ENCODE results near the gene TTLL4.
"Not testable (repeated sequence)": the region's sequence is repeated elsewhere in the genome, so short reads cannot be mapped to it uniquely, and the experiment has no call there.

Gene TTLL4

GRCh38 chr2:218745160-218745558 is 34.5 kb downstream of the TTLL4 start:
- DNase-seq: no peak

DNA sequence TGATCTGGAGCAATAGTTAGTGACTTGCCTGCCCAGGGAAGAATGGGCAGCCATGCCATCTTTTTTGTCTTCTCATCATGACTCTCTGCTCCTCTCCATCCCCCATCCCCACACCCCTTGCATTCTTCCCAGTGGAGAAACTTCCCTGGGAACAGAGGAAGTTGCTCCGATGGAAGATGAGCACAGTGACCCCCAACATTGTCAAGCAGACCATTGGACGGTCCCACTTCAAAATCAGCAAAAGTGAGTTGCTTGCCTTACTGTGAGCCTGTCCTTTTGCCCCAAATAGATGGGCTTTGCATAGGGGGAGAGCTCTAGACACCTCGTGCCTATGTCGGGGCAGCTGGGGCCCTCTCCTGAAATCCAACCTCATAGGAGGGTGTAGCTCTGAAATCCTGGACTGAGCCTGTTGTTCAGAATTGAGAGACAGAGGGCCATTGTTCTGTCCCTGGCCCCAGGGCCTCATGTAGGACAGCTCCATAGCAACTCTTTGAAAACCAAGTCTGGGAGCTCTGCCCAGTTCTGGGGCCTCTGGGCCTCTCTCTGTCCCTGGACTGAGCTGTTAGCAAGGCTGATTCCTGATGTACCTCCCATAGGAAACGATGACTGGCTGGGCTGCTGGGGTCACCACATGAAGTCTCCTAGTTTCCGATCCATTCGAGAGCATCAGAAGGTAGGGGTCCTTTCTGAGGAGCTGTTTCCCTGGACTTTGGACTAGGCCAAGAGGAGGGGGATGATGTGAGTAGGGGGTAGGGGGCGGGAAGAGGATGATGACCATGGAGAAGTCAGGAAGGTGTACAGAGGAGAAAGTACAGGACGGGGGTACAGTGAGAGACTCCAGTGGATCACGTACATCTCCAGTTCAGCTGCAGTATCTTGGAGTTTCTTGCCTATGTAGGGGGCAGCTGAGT is 35.2 kb downstream of the TTLL4 start:
- DNase-seq: no peak

DNA sequence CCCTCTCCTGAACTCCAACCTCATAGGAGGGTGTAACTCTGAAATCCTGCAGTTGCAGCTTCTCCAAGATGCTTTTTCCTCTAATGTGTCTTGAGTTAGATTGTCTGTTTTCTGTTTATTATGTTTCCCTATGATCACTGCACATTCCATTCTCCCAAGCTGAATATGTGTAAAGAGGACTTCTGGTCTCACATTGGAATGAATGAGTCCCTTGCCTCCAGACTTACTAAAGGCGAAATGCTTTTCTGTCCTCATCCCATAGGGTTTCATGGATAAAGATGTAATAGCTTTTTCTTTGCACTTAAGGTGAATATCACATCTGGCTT is 35.8 kb downstream of the TTLL4 start:
- DNase-seq: no peak

GRCh38 chr2:218746960-218747359 is 36.3 kb downstream of the TTLL4 start:
- no peak for DNase-seq

DNA sequence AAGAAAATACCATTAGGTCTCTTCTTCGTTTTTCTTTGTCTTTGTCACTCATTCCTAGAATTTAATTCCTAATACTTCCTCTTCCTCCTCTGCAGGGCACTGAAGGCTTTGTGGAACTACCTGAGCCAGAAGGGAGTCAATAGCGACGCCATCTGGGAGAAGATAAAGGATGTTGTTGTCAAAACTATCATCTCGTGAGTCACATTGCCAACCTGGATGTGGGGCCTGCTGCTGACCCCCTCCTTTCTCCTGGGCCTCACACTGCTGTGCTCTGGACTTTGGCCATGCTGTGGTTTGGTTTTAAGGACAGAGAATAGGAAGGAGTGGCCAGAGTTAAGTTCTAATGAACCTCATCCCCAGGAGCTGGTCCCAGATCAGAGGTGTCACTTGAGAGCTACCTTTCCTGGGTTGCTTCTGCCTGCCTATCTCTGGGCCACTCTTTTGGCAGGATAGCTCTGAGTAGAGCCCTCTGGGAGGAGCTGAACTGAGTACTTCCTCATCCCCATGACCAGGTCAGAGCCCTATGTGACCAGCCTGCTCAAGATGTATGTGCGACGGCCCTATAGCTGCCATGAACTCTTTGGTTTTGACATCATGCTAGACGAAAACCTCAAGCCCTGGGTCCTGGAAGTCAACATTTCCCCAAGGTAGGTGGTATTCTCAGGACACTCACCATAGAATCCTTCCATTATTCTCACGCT is 38.3 kb downstream of the TTLL4 start:
- DNase-seq: no peak

GRCh38 chr2:218754201-218754600 is 43.6 kb downstream of the TTLL4 start:
- DNase-seq: no peak

DNA sequence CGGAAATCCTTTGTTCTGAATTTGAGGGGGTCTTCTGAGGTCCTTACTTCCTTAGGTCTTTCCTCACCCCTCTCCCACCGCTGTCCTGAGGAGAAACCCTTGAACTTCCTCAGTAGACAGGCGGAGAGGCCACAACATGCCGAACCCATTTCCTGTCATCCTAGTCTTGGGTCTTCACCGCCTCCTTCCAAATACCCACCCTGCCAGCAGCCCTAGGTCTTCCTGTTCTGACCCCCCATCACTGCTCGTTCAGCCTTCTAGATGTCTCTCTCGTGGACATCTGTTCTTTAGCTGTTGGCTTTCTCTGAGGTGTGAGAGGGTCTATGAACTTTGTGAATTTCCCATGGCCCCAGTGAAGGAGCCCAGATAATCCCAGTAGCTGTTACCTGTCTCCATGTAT is 44.1 kb downstream of the TTLL4 start:
- DNase-seq: no peak

DNA sequence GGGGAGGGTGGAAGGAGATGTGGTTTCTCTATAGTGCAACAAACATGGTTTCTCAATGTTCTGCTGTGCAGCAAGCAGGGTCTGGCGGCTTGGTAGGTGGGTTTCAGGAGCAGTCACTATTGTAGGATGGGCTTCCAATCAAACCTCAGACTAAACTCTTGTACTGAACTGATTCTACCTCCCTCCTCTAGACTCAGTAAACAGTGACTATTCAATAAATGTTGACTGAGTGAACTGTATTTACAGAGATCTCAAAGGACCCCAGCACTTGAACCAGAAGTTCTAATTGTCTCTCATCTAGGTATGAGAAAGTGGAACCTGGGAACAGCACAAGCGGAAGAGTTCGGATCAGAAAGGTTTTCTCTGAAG is 44.5 kb downstream of the TTLL4 start:
- no peak for DNase-seq

GRCh38 chr2:218755567-218756404 is 45.2 kb downstream of the TTLL4 start:
- no peak for DNase-seq

DNA sequence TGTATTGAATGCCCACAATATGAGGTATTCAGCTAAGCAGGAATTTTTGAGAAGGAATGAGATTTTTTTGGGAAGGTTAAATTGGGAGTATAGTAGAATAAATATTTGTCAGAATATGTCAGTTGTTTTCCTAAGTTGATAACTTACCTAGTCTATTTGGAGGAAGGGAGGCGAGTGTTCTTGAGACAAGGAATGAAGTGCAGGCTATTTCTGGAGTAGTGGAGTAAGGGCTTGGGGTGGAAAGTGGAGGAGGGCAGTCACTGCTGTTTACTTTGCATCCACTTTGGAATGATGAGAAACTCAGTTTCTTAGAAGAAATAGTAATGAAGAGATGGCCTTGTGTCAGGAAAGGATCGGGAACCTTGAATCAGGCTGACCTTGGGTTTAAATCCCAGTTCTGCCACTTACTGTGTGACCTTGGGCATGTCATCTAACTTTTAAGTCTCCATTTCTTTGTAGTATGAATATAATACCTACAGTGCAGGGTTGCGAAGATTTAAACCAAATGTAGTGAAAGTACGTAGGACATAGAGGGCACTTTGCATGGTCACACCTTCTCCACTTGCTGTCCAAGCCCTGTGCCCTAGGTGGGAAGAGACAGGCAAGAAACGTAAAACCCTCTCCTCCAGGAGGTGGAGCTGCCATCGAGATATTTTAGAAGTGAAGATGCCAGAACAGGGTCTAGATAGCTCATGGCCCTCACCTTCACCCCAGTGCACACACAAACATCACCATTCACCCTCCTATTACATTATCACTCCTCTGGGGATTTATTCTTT is 46.2 kb downstream of the TTLL4 start:
- DNase-seq: no peak

DNA sequence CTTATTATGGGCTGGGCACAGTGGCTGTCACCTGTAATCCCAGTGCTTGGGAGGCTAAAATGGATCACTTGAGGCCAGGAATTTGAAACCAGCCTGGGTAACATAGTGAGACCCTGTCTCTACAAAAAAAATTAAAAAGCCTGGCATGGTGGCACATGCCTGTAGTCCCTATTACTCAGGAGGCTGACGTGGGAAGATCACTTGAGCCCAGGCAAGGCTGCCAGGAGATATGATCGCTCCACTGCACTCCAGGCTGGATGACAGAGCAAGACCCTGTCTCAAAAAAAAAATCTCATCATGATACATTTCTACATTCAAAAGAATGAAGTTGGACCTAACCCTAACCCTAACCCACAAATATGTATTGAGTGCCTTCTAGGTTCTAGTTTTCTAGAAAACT is 51.2 kb downstream of the TTLL4 start:
- no peak for DNase-seq

- DNase-seq: not testable (repeated sequence)
Measured at GRCh38 chr2:218772759-218773158, 62.1 kb downstream of the TTLL4 start.

- DNase-seq: no peak
Measured at GRCh38 chr2:218773881-218774280, 63.2 kb downstream of the TTLL4 start.

DNA sequence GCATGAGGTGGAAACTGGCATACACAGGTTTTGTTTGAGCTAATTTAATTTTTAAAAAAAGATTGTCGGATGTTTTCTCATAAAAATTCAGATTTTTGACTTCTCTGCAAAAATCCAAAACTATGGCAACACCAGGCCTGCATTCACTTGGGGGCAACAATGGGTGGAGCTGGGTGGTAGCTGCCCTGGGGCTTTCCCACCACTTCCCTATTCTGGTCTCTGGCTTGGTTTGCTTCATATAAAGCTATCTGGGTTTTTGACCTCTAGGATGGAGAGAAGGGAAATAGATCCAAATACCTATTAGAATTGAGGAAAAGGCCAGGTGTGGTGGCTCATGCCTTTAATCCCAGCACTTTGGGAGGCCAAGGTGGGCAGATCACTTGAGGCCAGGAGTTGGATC is 65.9 kb downstream of the TTLL4 start:
- DNase-seq: no peak

DNA sequence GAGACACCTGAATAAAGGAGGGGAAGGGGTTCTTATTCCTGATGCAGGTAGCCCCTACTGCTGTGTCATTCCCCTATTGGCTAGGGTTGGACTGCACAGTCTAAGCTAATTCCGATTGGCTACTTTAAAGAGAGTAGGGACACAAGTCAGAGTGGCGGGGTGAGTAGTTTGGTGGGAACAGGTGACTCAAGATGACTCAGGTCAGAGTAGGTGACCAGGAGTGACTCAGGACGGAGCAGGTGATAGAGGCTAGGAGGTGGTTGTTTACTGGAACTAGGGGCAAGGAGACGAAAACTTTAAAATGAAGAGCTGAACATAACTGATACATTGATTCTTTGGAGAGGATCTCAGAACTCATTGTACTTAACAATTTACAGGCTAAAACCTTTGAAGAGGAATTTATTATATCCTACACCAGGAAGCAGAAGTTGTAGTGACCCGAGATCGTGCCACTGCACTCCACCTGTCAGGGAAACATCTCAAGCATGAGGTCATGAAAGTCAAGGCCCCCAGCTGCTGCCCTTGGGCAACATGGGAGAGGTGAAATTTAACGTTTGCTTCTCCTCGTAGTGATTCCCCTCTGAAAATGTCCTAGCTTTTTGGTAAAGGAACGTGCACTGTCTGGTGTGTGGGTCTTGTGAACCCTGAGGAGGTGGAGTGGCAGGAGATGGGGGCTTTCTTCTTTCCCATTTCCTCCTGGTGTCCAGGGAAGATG is 66.8 kb downstream of the TTLL4 start:
- DNase-seq: no peak

GRCh38 chr2:218780046-218780445 is 69.4 kb downstream of the TTLL4 start:
- no peak for DNase-seq

DNA sequence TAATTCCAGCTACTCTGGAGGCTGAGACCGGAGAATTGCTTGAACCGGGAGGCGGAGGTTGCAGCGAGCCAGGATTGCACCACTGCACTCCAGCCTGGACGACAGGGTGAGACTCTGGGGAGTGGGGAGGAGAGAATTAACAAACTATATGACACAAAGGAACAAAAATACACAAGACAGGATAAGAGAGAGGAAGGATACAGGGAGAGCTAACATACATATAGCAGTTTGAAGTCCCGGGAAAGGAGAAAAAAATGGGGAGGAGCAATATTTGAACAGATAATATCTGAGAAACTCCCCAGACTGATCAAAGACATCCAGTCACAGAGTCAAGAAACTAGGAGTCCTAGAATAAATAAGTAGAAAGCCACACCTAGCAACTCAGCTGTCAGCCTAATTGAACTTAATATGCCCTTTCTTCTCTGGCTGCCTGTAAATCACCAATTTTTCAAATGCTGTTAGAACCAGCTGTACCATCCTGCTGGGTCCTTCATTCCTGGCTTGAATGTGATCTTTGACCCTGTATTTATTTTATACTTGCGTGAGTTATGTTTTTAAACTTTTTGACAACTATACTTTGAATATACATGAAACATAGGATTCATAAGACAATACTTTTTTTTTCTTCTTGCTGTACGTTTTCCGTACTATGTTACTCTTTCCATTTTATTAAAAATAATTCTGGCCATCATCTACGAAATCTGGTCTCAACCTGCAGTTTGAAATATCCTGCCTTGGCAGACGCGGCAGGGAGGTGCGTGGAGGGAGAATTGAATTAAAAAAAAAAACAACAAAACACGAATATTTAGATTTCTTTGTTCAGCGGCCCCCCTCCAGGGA is 70.4 kb downstream of the TTLL4 start:
- no peak for DNase-seq

DNA sequence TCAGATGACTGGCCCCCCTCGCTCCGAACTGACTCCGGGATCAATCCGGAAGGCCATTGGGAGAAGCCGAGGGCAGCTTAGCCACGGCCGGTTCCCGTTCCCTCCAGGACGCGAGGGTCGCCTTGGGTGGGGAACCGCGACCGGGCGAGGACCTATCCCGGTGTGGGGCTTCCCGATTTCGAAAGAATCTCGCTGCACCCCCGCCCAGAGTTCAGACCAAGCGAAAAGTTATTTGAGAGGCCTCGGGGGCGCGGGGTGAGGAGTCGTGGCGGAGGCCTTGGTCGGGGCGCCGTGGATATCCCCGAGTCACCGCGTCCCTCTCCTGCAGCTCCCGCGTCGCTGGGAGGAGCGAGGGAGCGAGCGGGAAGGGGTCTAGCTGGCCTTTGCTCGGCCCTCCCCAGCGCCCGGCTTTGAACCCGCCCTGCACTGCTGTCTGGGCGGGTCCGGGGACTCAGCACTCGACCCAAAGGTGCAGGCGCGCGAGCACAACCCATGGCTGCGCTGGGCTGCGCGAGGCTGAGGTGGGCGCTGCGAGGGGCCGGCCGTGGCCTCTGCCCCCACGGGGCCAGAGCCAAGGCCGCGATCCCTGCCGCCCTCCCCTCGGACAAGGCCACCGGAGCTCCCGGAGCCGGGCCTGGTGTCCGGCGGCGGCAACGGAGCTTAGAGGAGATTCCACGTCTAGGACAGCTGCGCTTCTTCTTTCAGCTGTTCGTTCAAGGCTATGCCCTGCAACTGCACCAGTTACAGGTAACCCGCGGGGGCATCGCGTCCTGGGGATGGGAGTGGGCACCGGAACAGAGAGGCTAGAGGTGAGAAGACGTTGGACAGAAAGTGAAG is 71.3 kb downstream of the TTLL4 start, which contains the start of gene CYP27A1:
CYP27A1 (plus strand) TSS at position 457 of the 837 bp plus-strand sequence; CDS start at position 493, 36 bp downstream.
- no peak for DNase-seq

GRCh38 chr2:218782528-218782844 is 71.9 kb downstream of the TTLL4 start:
- no peak for DNase-seq

DNA sequence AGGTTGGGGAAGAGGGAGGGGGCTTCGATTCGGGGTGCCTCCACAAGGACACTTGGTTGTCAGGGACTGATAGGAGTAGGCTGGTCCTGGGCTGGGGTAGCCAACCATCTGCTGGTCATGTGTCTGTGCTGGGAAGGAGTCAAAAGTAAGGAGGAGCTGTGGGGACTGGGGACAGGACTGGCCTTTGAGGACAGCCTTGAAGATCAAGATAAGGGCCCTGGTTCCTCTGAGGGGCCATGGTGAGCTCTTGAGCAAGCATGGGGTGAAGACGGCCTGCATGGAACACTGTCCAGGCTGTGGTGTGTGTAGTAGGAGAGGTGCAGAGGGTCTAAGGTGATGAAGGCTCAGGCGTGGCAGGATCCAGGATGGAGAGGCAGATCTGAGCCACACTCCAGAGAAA is 73.1 kb downstream of the TTLL4 start:
- no peak for DNase-seq
